ENCODE measurements around the gene IL11RA. TPM values are rescaled to one million over a fixed set of nuclear protein-coding genes. Genes with fewer than 3 reads are reported as not detected.

Gene IL11RA
- total and polyA plus RNA-seq, 3 donors from 2014 or later, result 28.7 to 58.0 (median 39.8) TPM

DNA sequence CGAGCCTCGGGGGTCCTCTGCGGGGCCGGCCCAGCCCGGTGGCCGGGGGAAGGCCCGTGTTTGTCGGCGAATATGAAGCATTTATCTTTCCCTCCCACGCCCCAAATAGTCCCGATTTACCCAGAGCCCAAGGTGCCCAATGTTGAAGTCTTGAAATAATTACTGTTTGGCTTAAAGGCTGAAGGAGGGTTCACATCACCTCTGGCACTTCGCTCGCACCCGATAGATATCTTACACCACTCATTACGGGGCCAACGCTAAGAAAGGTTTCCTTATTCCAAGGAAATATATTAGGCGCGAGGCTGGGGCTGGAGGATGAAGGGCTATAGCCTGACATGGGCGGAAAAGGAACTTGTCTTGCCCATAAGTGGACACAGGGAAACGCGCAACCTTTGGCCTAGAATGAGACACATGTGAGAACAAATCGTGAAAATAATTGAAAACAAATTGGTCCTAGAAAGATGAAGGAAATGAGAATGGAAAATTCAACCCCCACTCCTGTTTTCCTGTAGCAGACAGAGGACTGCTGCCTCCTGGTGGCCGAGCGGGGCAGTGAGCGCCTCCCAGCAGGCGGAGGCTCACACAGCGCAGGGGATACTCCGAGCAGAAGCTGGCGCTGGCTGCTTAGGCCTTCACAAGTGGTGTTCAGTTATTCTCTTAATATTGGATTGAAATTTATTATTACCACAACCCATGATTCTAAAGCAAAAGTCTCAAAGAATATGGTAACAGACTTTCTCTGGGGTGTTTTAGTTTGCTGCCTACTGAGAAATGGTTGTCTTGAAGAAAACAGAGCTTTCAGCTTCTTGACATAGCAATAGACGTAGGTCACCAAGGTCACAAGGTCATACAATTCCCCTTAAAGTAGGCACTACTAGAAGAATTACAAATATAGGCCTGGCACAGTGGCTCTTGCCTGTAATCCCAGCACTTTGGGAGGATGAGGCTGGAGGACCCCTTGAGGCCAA lies 50.1 kb downstream of the IL11RA start:
- no peaks in the 10 kb centered on the region for H3K9me3 ChIP-seq
- intact Hi-C loops (cut with DNase I; ENCODE audit: low total_unique reads), result loop anchor here (10.0 kb wide), 1 partner anchor 87 kb away; the partner anchor contains the start of gene RPP25L
- H3K27me3 ChIP-seq, result no peaks in the 10 kb centered on the region
- WGBS, 2 donors, result 1 to 2% methylated on average over 26 to 30 of the region's 30 CpGs
- H3K4me3 ChIP-seq, result peak overlapping the region; percentile 60 to 78
- H3K27ac ChIP-seq, result peak overlapping the region; percentile 9 to 63
- TF ChIP-seq POLR2A (IDR thresholded peaks at IDR 0.05), result no peak
- TF ChIP-seq, protein P1, sequence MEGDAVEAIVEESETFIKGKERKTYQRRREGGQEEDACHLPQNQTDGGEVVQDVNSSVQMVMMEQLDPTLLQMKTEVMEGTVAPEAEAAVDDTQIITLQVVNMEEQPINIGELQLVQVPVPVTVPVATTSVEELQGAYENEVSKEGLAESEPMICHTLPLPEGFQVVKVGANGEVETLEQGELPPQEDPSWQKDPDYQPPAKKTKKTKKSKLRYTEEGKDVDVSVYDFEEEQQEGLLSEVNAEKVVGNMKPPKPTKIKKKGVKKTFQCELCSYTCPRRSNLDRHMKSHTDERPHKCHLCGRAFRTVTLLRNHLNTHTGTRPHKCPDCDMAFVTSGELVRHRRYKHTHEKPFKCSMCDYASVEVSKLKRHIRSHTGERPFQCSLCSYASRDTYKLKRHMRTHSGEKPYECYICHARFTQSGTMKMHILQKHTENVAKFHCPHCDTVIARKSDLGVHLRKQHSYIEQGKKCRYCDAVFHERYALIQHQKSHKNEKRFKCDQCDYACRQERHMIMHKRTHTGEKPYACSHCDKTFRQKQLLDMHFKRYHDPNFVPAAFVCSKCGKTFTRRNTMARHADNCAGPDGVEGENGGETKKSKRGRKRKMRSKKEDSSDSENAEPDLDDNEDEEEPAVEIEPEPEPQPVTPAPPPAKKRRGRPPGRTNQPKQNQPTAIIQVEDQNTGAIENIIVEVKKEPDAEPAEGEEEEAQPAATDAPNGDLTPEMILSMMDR (IDR thresholded peaks at IDR 0.05), result peak; percentile 83 to 96 (median 96)
- no peaks in the 10 kb centered on the region for H3K4me1 ChIP-seq
- no peaks in the 10 kb centered on the region for H3K36me3 ChIP-seq (ENCODE audit: low read depth, missing control alignments)
- peak; percentile 92 for DNase-seq

DNA sequence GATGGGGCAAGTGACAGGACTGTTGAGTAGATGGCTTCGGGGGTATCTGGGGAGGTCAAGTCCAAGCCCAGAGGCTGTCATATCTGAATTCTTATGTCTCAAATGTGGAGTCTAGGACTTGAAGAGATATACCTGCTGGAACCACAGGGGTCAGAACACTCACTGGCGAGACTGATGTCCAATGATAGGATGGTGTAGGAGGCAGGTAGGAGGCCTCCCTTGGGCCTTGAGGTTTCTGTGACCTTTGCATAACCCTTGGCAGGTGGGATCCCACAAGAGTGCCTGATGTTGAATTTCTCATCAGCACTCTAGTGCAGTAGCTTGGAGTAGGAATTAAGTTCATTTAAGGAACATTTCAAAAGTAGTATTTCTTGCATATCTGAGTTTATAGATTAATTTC lies 55.1 kb downstream of the IL11RA start:
- H3K4me1 ChIP-seq, result peaks cover 5% of the 10 kb centered on the region
- intact Hi-C loops (cut with DNase I; ENCODE audit: low total_unique reads), result loop anchor here (10.0 kb wide), 1 partner anchor 92 kb away; the partner anchor contains the start of gene RPP25L
- peak; percentile 4 for DNase-seq
- H3K36me3 ChIP-seq (ENCODE audit: low read depth, missing control alignments), result no peaks in the 10 kb centered on the region
- H3K9me3 ChIP-seq, result no peaks in the 10 kb centered on the region
- no peak overlapping the region for H3K27ac ChIP-seq
- 75 to 87% methylated on average over 2 of the region's 2 CpGs for WGBS, 2 donors
- no peak overlapping the region for H3K4me3 ChIP-seq
- TF ChIP-seq, protein P1 (IDR thresholded peaks at IDR 0.05), result no peak
- TF ChIP-seq POLR2A (IDR thresholded peaks at IDR 0.05), result no peak
- no peaks in the 10 kb centered on the region for H3K27me3 ChIP-seq

DNA sequence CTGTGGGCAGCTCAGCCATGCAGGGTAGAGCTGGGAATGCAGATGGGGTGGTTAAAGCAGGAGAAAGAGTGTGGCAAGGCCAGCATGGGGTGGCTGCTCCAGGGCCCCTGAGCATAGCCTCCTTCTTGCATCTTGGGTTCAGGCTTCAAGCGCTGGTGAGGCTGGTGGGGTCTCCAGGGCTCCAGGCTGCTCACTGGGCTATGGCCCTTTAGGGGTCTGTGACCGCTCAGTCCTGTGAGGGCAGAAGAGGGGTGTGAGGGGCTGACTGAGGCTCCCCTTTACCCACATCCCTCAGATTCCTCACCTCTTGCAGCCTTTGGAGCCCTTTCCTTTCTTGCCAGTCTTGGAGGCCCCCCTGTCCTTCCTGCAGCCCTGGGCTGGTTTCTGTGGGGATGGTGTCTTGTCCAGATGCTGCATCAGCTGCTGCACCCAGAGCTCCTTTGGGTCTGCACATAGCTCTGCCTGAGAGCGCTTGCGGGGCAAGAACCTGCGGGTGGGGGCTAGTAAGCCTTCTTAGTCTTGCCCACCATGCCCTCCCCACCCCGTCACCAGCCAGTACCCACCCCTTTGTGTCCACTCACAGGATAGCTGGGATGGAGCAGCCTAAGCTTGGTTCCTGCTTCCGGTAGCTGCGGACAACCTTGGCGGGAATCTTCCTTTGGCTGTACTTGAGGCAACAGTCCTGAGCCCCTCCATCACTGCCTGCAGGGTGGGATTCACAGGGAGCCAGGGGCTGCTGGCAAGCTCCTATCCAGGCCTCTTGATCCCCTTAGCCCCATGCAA lies 57.4 kb downstream of the IL11RA start:
- no peaks in the 10 kb centered on the region for H3K27me3 ChIP-seq
- intact Hi-C loops (cut with DNase I; ENCODE audit: low total_unique reads), result loop anchor here (10.0 kb wide), 1 partner anchor 95 kb away; the partner anchor contains the start of gene RPP25L
- WGBS, 2 donors, result 96 to 98% methylated on average over 5 to 9 of the region's 9 CpGs
- H3K36me3 ChIP-seq (ENCODE audit: low read depth, missing control alignments), result no peaks in the 10 kb centered on the region
- no peak overlapping the region for H3K4me3 ChIP-seq
- TF ChIP-seq, protein P1 (IDR thresholded peaks at IDR 0.05), result no peak
- no peak for TF ChIP-seq POLR2A (IDR thresholded peaks at IDR 0.05)
- no peaks in the 10 kb centered on the region for H3K9me3 ChIP-seq
- DNase-seq, result peak; percentile 13
- no peak overlapping the region for H3K27ac ChIP-seq
- H3K4me1 ChIP-seq, result peaks cover 5% of the 10 kb centered on the region

DNA sequence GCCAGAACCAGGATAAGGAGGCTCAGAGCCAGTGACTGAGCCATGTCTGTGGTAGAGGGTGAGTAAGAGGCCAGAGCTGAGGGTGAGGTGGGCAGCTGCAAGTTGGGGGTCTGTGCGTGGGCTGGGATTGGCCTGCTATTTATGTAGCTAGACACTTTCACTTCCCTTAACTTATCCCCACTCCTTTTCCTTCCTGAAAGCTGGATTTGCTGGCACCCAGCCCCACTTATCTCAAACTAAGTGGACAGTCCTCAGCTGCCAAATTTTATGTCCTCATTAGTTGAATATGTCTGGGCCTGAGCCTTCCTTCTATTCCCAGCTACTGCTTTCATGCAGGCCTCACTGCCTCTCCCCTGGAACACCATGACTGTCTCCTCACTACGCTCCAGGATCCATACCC lies 58.0 kb downstream of the IL11RA start, which contains the start of gene CCL21:
Gene CCL21 (minus strand): TSS at position 114 of the 400 bp plus-strand sequence. CDS start 70 bp downstream, at position 44.
- no peak within 1 kb of the TSS for H3K27ac ChIP-seq
- no peak for TF ChIP-seq POLR2A (IDR thresholded peaks at IDR 0.05)
- TF ChIP-seq, protein P1 (IDR thresholded peaks at IDR 0.05), result no peak
- no peaks in the 10 kb centered on the region for H3K36me3 ChIP-seq (ENCODE audit: low read depth, missing control alignments)
- WGBS, 2 donors, result 53 to 55% methylated on average over 2 of the region's 2 CpGs
- no peaks in the 10 kb centered on the region for H3K9me3 ChIP-seq
- peak; percentile 71 for DNase-seq
- no peak within 1 kb of the TSS for H3K4me3 ChIP-seq
- peaks cover 5% of the 10 kb centered on the region for H3K4me1 ChIP-seq
- H3K27me3 ChIP-seq, result no peaks in the 10 kb centered on the region
- intact Hi-C loops (cut with DNase I; ENCODE audit: low total_unique reads), result no loop called here

Small RNAs within 50 kb of the gene (small RNA-seq; reads per million reads assigned to genes)
- 0 reads per million in 2 donors for gene CCL27

Other genes with a start within 250 kb of the IL11RA start
- 10 to 100 TPM; 12.6 to 17.9 TPM for gene FAM219A, start 193.6 kb upstream of the IL11RA start, total RNA-seq
- gene FAM219A, start 193.6 kb upstream of the IL11RA start, polyA plus RNA-seq (ENCODE audit: insufficient read depth, low read depth, low replicate concordance), result 12.2 TPM
- 10 to 100 TPM; 22.7 to 36.7 TPM for gene DNAI1, start 193.4 kb upstream of the IL11RA start, total RNA-seq
- 109 TPM for gene DNAI1, start 193.4 kb upstream of the IL11RA start, polyA plus RNA-seq (ENCODE audit: insufficient read depth, low read depth, low replicate concordance)
- gene ENHO, start 129.2 kb upstream of the IL11RA start, total RNA-seq, result 10 to 100 TPM; 24.7 to 31.2 TPM
- gene ENHO, start 129.2 kb upstream of the IL11RA start, polyA plus RNA-seq (ENCODE audit: insufficient read depth, low read depth, low replicate concordance), result 25.7 TPM
- 10 to 100 TPM; 16.0 TPM for gene CNTFR, start 62.5 kb upstream of the IL11RA start, total RNA-seq
- 11.8 TPM for gene CNTFR, start 62.5 kb upstream of the IL11RA start, polyA plus RNA-seq (ENCODE audit: insufficient read depth, low read depth, low replicate concordance)
- gene RPP25L, start 40.1 kb upstream of the IL11RA start, total RNA-seq, result 10 to 100 TPM; 23.5 to 26.8 TPM
- 25.1 TPM for gene RPP25L, start 40.1 kb upstream of the IL11RA start, polyA plus RNA-seq (ENCODE audit: insufficient read depth, low read depth, low replicate concordance)
- gene DCTN3, start 31.7 kb upstream of the IL11RA start, total RNA-seq, result 10 to 100 TPM; 55.1 to 78.5 TPM
- gene DCTN3, start 31.7 kb upstream of the IL11RA start, polyA plus RNA-seq (ENCODE audit: insufficient read depth, low read depth, low replicate concordance), result 82.9 TPM
- gene ARID3C, start 23.1 kb upstream of the IL11RA start, total RNA-seq, result under 1 TPM; 0.31 to 0.37 TPM
- 0.45 TPM for gene ARID3C, start 23.1 kb upstream of the IL11RA start, polyA plus RNA-seq (ENCODE audit: insufficient read depth, low read depth, low replicate concordance)
- gene SIGMAR1, start 14.4 kb upstream of the IL11RA start, total RNA-seq, result 10 to 100 TPM; 87.1 to 92.4 TPM
- 50.3 TPM for gene SIGMAR1, start 14.4 kb upstream of the IL11RA start, polyA plus RNA-seq (ENCODE audit: insufficient read depth, low read depth, low replicate concordance)
- gene GALT, start 5.5 kb upstream of the IL11RA start, total RNA-seq, result 10 to 100 TPM; 46.1 to 55.6 TPM
- gene GALT, start 5.5 kb upstream of the IL11RA start, polyA plus RNA-seq (ENCODE audit: insufficient read depth, low read depth, low replicate concordance), result 25.9 TPM
- gene CCL27, start 10.5 kb downstream of the IL11RA start, total RNA-seq, result 1 to 10 TPM in 1 of 2 donors, not detected in 1; 3.1 TPM
- gene CCL27, start 10.5 kb downstream of the IL11RA start, polyA plus RNA-seq (ENCODE audit: insufficient read depth, low read depth, low replicate concordance), result 1.4 TPM
- not detected for gene CCL19, start 39.1 kb downstream of the IL11RA start, total RNA-seq
- 15.5 TPM for gene CCL19, start 39.1 kb downstream of the IL11RA start, polyA plus RNA-seq (ENCODE audit: insufficient read depth, low read depth, low replicate concordance)
- gene CCL21, start 58.0 kb downstream of the IL11RA start, total RNA-seq, result 1 to 10 TPM; 1.7 to 2.0 TPM
- gene CCL21, start 58.0 kb downstream of the IL11RA start, polyA plus RNA-seq (ENCODE audit: insufficient read depth, low read depth, low replicate concordance), result 76.3 TPM